Prostate gland (tissue), 2 donors: ENCODE measurements around the gene NFIX.

ENCODE experiments used
- POLR2A ChIP-seq: fragments of 450-650 bp; IDR thresholded peaks from one replicate; pipeline ENCODE4 v1.6.1; 2016; ENCODE audit warnings: antibody characterized with exemption, mild to moderate bottlenecking
- TF ChIP-seq, protein P1 (sequence below), 4 experiments: fragments of 200-600 bp in 2 of 4; fragments of 450-650 bp in 2 of 4; sonication (generic) in 2 of 4; IDR thresholded peaks; 1 replicate in 3 of 4; 2 replicates in 1 of 4; pipeline ENCODE4 v1.5.1; 2016 to 2019; ENCODE audit warnings: antibody characterized with exemption in 4 of 4, mild to moderate bottlenecking in 2 of 4, moderate library complexity in 2 of 4

GRCh38 chr19:13013649-13014048 lies 18.4 kb downstream of the NFIX start:
- TF ChIP-seq, protein P1, sequence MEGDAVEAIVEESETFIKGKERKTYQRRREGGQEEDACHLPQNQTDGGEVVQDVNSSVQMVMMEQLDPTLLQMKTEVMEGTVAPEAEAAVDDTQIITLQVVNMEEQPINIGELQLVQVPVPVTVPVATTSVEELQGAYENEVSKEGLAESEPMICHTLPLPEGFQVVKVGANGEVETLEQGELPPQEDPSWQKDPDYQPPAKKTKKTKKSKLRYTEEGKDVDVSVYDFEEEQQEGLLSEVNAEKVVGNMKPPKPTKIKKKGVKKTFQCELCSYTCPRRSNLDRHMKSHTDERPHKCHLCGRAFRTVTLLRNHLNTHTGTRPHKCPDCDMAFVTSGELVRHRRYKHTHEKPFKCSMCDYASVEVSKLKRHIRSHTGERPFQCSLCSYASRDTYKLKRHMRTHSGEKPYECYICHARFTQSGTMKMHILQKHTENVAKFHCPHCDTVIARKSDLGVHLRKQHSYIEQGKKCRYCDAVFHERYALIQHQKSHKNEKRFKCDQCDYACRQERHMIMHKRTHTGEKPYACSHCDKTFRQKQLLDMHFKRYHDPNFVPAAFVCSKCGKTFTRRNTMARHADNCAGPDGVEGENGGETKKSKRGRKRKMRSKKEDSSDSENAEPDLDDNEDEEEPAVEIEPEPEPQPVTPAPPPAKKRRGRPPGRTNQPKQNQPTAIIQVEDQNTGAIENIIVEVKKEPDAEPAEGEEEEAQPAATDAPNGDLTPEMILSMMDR (IDR thresholded peaks at IDR 0.05) = no peak
- TF ChIP-seq POLR2A = no peak
